Measurements from ENCODE around the gene CCHCR1.

GRCh38 chr6:31118178-31118577 lies 39.4 kb downstream of the CCHCR1 start:
- TF ChIP-seq CTCF (IDR thresholded peaks at IDR 0.05; ENCODE audit: low read depth, low read length, missing input control), result no peak
- no peak for TF ChIP-seq REST (IDR thresholded peaks at IDR 0.05)
- no peak for TF ChIP-seq HNF4G (IDR thresholded peaks at IDR 0.05)
- TF ChIP-seq YY1 (IDR thresholded peaks at IDR 0.05), result no peak
- TF ChIP-seq MAX (IDR thresholded peaks at IDR 0.05), result no peak
- TF ChIP-seq SP1 (IDR thresholded peaks at IDR 0.05), result no peak
- no peak for TF ChIP-seq RAD21 (IDR thresholded peaks at IDR 0.05)
- no peak for TF ChIP-seq TAF1 (conservative IDR thresholded peaks at IDR 0.05)
- no peak for TF ChIP-seq GABPA (IDR thresholded peaks at IDR 0.05 in 1 of 2, conservative IDR thresholded peaks at IDR 0.05 in 1 of 2)
- no peak for TF ChIP-seq RXRA (IDR thresholded peaks at IDR 0.05)
- TF ChIP-seq ZBTB33 (IDR thresholded peaks at IDR 0.05), result no peak
- TF ChIP-seq JUND (IDR thresholded peaks at IDR 0.05), result no peak
